GM21723 (cell line): Measurements from ENCODE around the gene SYMPK.
"Not testable (repeated sequence)": the region's sequence is repeated elsewhere in the genome, so short reads cannot be mapped to it uniquely, and the experiment has no call there.

Experiments used
- ATAC-seq: cut with Tn5 transposase; IDR thresholded peaks from one replicate; pipeline ENCODE4 v1.9.1; 2021; ENCODE audit warnings: mild to moderate bottlenecking, moderate library complexity; ENCODE audit not compliant: unreplicated experiment

The SYMPK gene

GRCh38 chr19:45809643-45810159 is 53.2 kb downstream of the SYMPK start:
- ATAC-seq, result no peak

- no peak for ATAC-seq
Measured at GRCh38 chr19:45805719-45806118, 57.2 kb downstream of the SYMPK start.

GRCh38 chr19:45804959-45805230 is 58.1 kb downstream of the SYMPK start:
- ATAC-seq, result no peak

GRCh38 chr19:45804140-45804958 is 58.6 kb downstream of the SYMPK start:
- ATAC-seq, result no peak

GRCh38 chr19:45801603-45802175 is 61.3 kb downstream of the SYMPK start:
- ATAC-seq, result no peak

GRCh38 chr19:45800070-45800553 is 62.8 kb downstream of the SYMPK start:
- ATAC-seq, result no peak

- not testable (repeated sequence) for ATAC-seq
Measured at GRCh38 chr19:45799541-45799940, 63.4 kb downstream of the SYMPK start.

- no peak for ATAC-seq
Measured at GRCh38 chr19:45798995-45799517, 63.9 kb downstream of the SYMPK start.

GRCh38 chr19:45794627-45795026 is 68.3 kb downstream of the SYMPK start:
- ATAC-seq, result no peak

- no peak for ATAC-seq
Measured at GRCh38 chr19:45793876-45794275, 69.1 kb downstream of the SYMPK start.

GRCh38 chr19:45793178-45793564 is 69.8 kb downstream of the SYMPK start:
- ATAC-seq, result no peak

- peak; percentile 85 for ATAC-seq
Measured at GRCh38 chr19:45792470-45793177, 70.3 kb downstream of the SYMPK start, which contains the start of gene DMWD. TSS of gene DMWD (minus strand) at chr19:45792845. CDS start at chr19:45792756, 89 bp downstream.

- ATAC-seq, result peak; percentile 30
Measured at GRCh38 chr19:45791744-45792469, 71.0 kb downstream of the SYMPK start.

- ATAC-seq, result no peak
Measured at GRCh38 chr19:45790942-45791341, 72.0 kb downstream of the SYMPK start.

- ATAC-seq, result no peak
Measured at GRCh38 chr19:45789035-45789786, 73.7 kb downstream of the SYMPK start.

- no peak for ATAC-seq
Measured at GRCh38 chr19:45786533-45786894, 76.4 kb downstream of the SYMPK start.

- no peak for ATAC-seq
Measured at GRCh38 chr19:45785781-45786532, 77.0 kb downstream of the SYMPK start.

GRCh38 chr19:45785097-45785496 is 77.8 kb downstream of the SYMPK start:
- no peak for ATAC-seq

- no peak for ATAC-seq
Measured at GRCh38 chr19:45784096-45784495, 78.9 kb downstream of the SYMPK start.
